ENCODE data around the gene OTP. TPM values are rescaled to one million over a fixed set of nuclear protein-coding genes. Genes with fewer than 3 reads are reported as not detected.
A peak's percentile ranks its signal among the peaks of the same experiment; 100 is the strongest.

OTP gene
- total and polyA plus RNA-seq, 10 of the 15 experiments (the other 5 are each of a cell fraction or from before 2014, with no cell fraction given), result 0.31 to 8.8 (median 2.4) TPM

DNA sequence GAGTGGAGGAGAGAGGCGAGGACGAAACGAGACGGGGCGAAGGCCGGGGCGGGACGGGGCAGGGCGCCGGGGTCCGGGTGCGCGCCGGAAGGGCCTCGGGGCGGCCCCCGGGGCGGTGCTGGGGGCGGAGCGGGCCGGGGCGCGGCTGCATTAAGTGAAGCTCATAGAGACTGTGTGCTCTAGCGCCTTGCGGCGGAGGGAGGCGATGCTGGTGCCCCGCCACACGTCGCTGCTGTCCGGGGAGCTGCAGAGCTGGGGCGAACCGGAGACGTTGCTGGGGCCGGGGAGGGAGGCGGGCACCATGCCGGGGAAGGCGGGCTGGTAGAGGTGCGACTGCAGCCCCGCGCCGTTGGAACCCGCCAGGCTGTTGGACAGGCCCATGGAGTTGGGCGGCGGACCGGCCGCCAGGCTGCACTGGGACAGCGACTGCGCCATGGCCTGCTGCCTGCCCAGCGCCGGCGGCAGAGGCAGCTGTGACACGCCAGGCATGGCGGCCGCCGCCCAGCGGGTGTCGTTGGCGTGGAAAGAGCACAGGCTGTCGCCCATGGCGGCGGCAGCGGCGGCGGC lies 8.3 kb downstream of the OTP start (continued):
- TF ChIP-seq MEF2A (IDR thresholded peaks at IDR 0.05; ENCODE audit: insufficient read depth, low read depth, low read length), result no peak
- TF ChIP-seq RFX5 (IDR thresholded peaks at IDR 0.05; ENCODE audit: low read depth, low read length), result no peak
- TF ChIP-seq, protein P1, sequence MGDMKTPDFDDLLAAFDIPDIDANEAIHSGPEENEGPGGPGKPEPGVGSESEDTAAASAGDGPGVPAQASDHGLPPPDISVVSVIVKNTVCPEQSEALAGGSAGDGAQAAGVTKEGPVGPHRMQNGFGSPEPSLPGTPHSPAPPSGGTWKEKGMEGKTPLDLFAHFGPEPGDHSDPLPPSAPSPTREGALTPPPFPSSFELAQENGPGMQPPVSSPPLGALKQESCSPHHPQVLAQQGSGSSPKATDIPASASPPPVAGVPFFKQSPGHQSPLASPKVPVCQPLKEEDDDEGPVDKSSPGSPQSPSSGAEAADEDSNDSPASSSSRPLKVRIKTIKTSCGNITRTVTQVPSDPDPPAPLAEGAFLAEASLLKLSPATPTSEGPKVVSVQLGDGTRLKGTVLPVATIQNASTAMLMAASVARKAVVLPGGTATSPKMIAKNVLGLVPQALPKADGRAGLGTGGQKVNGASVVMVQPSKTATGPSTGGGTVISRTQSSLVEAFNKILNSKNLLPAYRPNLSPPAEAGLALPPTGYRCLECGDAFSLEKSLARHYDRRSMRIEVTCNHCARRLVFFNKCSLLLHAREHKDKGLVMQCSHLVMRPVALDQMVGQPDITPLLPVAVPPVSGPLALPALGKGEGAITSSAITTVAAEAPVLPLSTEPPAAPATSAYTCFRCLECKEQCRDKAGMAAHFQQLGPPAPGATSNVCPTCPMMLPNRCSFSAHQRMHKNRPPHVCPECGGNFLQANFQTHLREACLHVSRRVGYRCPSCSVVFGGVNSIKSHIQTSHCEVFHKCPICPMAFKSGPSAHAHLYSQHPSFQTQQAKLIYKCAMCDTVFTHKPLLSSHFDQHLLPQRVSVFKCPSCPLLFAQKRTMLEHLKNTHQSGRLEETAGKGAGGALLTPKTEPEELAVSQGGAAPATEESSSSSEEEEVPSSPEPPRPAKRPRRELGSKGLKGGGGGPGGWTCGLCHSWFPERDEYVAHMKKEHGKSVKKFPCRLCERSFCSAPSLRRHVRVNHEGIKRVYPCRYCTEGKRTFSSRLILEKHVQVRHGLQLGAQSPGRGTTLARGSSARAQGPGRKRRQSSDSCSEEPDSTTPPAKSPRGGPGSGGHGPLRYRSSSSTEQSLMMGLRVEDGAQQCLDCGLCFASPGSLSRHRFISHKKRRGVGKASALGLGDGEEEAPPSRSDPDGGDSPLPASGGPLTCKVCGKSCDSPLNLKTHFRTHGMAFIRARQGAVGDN (IDR thresholded peaks at IDR 0.05), result peak; percentile 35; the same call in 1 of the 2 replicates
- TF ChIP-seq, protein P2, sequence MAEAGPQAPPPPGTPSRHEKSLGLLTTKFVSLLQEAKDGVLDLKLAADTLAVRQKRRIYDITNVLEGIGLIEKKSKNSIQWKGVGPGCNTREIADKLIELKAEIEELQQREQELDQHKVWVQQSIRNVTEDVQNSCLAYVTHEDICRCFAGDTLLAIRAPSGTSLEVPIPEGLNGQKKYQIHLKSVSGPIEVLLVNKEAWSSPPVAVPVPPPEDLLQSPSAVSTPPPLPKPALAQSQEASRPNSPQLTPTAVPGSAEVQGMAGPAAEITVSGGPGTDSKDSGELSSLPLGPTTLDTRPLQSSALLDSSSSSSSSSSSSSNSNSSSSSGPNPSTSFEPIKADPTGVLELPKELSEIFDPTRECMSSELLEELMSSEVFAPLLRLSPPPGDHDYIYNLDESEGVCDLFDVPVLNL (IDR thresholded peaks at IDR 0.05; ENCODE audit: low read depth, low read length), result no peak
- TF ChIP-seq RAD21 (IDR thresholded peaks at IDR 0.05; ENCODE audit: insufficient read depth, low read depth, low read length), result peak; percentile 30; the same call in 1 of the 2 replicates
- TF ChIP-seq FOXK2 (IDR thresholded peaks at IDR 0.05), result no peak
- no peak for TF ChIP-seq NFXL1 (IDR thresholded peaks at IDR 0.05; ENCODE audit: borderline replicate concordance)
- no peak for TF ChIP-seq BRCA1 (IDR thresholded peaks at IDR 0.05; ENCODE audit: low read depth, low read length)
- no peak for TF ChIP-seq NRF1 (conservative IDR thresholded peaks at IDR 0.05; ENCODE audit: low read depth, low read length)
- TF ChIP-seq, protein P3, sequence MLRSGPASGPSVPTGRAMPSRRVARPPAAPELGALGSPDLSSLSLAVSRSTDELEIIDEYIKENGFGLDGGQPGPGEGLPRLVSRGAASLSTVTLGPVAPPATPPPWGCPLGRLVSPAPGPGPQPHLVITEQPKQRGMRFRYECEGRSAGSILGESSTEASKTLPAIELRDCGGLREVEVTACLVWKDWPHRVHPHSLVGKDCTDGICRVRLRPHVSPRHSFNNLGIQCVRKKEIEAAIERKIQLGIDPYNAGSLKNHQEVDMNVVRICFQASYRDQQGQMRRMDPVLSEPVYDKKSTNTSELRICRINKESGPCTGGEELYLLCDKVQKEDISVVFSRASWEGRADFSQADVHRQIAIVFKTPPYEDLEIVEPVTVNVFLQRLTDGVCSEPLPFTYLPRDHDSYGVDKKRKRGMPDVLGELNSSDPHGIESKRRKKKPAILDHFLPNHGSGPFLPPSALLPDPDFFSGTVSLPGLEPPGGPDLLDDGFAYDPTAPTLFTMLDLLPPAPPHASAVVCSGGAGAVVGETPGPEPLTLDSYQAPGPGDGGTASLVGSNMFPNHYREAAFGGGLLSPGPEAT (IDR thresholded peaks at IDR 0.05; ENCODE audit: low read depth), result no peak
- TF ChIP-seq TBL1XR1 (IDR thresholded peaks at IDR 0.05; ENCODE audit: low read depth, low read length), result no peak
- TF ChIP-seq NBN (IDR thresholded peaks at IDR 0.05), result 0 out of 2 replicates have a peak, but pooled peaks have one; percentile 11
- TF ChIP-seq, protein P4, sequence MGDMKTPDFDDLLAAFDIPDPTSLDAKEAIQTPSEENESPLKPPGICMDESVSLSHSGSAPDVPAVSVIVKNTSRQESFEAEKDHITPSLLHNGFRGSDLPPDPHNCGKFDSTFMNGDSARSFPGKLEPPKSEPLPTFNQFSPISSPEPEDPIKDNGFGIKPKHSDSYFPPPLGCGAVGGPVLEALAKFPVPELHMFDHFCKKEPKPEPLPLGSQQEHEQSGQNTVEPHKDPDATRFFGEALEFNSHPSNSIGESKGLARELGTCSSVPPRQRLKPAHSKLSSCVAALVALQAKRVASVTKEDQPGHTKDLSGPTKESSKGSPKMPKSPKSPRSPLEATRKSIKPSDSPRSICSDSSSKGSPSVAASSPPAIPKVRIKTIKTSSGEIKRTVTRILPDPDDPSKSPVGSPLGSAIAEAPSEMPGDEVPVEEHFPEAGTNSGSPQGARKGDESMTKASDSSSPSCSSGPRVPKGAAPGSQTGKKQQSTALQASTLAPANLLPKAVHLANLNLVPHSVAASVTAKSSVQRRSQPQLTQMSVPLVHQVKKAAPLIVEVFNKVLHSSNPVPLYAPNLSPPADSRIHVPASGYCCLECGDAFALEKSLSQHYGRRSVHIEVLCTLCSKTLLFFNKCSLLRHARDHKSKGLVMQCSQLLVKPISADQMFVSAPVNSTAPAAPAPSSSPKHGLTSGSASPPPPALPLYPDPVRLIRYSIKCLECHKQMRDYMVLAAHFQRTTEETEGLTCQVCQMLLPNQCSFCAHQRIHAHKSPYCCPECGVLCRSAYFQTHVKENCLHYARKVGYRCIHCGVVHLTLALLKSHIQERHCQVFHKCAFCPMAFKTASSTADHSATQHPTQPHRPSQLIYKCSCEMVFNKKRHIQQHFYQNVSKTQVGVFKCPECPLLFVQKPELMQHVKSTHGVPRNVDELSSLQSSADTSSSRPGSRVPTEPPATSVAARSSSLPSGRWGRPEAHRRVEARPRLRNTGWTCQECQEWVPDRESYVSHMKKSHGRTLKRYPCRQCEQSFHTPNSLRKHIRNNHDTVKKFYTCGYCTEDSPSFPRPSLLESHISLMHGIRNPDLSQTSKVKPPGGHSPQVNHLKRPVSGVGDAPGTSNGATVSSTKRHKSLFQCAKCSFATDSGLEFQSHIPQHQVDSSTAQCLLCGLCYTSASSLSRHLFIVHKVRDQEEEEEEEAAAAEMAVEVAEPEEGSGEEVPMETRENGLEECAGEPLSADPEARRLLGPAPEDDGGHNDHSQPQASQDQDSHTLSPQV (IDR thresholded peaks at IDR 0.05), result no peak
- peak; percentile 51 for TF ChIP-seq RUNX3 (IDR thresholded peaks at IDR 0.05; ENCODE audit: low read length)
- TF ChIP-seq, protein P5, sequence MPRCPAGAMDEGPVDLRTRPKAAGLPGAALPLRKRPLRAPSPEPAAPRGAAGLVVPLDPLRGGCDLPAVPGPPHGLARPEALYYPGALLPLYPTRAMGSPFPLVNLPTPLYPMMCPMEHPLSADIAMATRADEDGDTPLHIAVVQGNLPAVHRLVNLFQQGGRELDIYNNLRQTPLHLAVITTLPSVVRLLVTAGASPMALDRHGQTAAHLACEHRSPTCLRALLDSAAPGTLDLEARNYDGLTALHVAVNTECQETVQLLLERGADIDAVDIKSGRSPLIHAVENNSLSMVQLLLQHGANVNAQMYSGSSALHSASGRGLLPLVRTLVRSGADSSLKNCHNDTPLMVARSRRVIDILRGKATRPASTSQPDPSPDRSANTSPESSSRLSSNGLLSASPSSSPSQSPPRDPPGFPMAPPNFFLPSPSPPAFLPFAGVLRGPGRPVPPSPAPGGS (IDR thresholded peaks at IDR 0.05; ENCODE audit: borderline replicate concordance, insufficient read depth, low read depth, low read length, poor library complexity, severe bottlenecking), result peak; percentile 56
- no peak for TF ChIP-seq MTA2 (IDR thresholded peaks at IDR 0.05; ENCODE audit: low read depth)
- TF ChIP-seq SREBF1 (IDR thresholded peaks at IDR 0.05; ENCODE audit: low read length), result no peak
- no peak for TF ChIP-seq NFYA (IDR thresholded peaks at IDR 0.05; ENCODE audit: borderline replicate concordance, low read depth, low read length)
